Tibial nerve (tissue), 4 donors: ENCODE results near the gene FAM110D.

Experiments
- CTCF ChIP-seq, 5 experiments: fragments of 200-600 bp in 3 of 5; fragments of 450-650 bp in 2 of 5; sonication (generic) in 3 of 5; IDR thresholded peaks; one replicate each; pipeline ENCODE4 v1.5.1; 2016 to 2019; ENCODE audit warnings: antibody characterized with exemption in 5 of 5, mild to moderate bottlenecking in 3 of 5, moderate library complexity in 2 of 5
- EP300 ChIP-seq, 2 donors: sonication (generic); formaldehyde crosslinking; IDR thresholded peaks; one replicate each; pipeline ENCODE4 v1.6.1; 2017; ENCODE audit warnings: antibody characterized with exemption in 2 of 2, mild to moderate bottlenecking in 1 of 2

DNA sequence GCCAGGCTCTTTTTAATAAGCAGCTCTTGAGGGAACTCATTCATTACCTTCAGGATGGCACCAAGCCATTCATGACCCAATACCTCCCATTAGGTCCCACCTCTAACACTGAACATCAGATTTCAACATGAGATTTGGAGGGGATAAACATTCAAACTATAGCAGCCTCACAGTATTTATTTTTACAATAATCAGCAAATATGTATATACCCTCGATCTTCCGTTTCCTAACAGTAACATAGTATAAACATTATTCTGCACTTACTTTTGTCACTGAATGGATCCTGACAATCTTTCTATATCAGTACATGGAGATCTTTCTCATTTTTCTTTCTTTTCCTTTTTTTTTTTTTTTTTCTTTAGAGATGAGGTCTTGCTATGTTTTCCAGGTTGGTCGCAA, 36.9 kb downstream of the FAM110D start:
- no peak for TF ChIP-seq CTCF (IDR thresholded peaks at IDR 0.05)
- no peak for TF ChIP-seq EP300 (IDR thresholded peaks at IDR 0.05)
